VCaP (cell line): ENCODE results near the gene PRPH2.

Source experiments
- H3K27ac ChIP-seq: fragments of 450-650 bp; 2 replicates; pipeline ENCODE4 v1.5.1; 2017
- CTCF ChIP-seq: fragments of 450-650 bp; conservative IDR thresholded peaks from 2 replicates; pipeline ENCODE4 v1.5.1; 2017; ENCODE audit warnings: mild to moderate bottlenecking, moderate library complexity

Gene PRPH2

DNA sequence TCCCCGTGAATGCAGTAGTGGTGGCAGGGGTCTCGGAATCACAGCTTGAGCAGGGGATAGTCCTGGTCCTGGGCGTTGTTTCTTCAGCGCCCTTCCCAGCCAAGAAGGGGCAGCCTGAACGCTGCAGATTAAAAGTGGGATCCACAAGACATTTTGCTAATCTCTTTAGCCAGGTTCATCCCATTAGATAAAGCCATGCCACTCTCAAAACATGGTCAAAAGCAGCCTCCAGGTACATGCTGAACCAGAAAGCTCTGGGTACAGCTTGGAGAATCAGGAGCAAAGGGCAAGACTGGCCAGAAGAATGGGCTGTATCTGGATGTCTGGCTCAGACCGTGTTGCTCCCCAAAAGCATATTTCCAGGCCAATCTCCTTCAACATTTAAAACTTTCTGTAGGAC is at the start of gene PRPH2:
Gene PRPH2, minus strand, starts transcription at position 101 of the 400 bp plus-strand sequence. CDS start 263 bp downstream, outside the sequence.
- no peak within 1 kb of the TSS for H3K27ac ChIP-seq
- no peak for TF ChIP-seq CTCF

- no peak for TF ChIP-seq CTCF
- H3K27ac ChIP-seq: no peak overlapping the region
These were observed 49.3 kb upstream of the PRPH2 start for GRCh38 chr6:42771741-42772100.

GRCh38 chr6:42769836-42770235 is 47.4 kb upstream of the PRPH2 start:
- no peak for TF ChIP-seq CTCF
- H3K27ac ChIP-seq: no peak overlapping the region

- TF ChIP-seq CTCF: no peak
- H3K27ac ChIP-seq: no peak overlapping the region
These were observed 46.7 kb upstream of the PRPH2 start for GRCh38 chr6:42769051-42769450.

GRCh38 chr6:42766163-42766670 is 43.8 kb upstream of the PRPH2 start:
- no peak overlapping the region for H3K27ac ChIP-seq
- no peak for TF ChIP-seq CTCF

DNA sequence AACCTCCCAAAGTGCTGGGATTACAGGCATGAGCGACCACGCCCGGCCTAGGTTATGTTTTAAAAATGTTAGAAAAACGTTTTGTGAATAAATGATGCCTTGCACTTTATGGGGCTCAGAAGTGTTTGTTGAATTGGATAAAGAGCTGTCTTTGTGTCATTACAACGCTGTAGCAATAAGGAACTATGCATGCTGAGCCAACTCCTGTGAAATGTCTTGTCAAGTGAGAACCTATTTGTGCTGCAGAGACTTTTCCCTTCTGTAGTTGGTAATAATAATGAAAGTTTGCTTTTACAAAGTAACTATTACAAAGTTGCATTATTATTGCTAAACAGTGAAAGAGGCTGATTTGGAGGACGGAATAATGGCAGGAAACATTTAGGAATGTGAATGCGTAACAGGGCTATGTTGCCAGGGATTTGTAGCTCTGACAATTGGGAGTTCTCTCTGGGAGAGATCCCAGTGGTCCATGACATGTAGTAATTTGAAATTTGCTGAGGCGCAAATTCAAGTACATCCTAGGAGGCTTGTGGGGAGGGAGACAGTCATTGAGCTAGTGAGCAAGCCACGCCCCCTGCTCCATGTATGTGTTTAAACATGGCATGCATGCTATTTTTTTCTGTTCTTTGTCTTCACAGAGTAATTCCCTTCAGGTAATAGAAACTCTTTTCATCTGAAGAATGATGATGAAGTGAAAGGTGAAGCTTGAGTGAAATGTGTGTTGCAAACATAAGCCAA is 42.7 kb upstream of the PRPH2 start:
- H3K27ac ChIP-seq: no peak overlapping the region
- no peak for TF ChIP-seq CTCF

DNA sequence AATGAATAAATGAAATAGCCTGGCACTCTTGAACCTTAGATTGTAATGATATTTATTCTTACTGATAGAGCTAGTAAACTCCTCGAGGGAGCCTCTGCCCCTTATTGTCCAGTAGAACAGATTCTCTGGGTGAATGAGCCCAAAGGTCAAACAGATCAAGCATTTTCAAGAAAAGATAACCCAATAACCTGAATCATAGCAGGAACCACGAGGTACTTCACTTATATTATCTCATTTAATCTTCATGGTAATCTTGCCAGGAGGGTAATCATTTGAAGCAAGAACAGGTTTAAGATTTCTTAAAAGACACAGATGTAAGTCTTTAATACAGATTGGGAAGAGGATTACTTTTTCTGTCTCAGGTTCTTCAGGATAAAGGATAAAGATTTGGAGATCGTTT is 40.6 kb upstream of the PRPH2 start:
- no peak overlapping the region for H3K27ac ChIP-seq
- no peak for TF ChIP-seq CTCF
